Measurements from ENCODE around the gene DMAP1. TPM values are rescaled to one million over a fixed set of nuclear protein-coding genes. Genes with fewer than 3 reads are reported as not detected.

The DMAP1 gene
- total RNA-seq (ENCODE audit: unreplicated experiment): 87.9 TPM
- long read RNA-seq, full-length matches to known transcripts: 95 of 118 reads
- long read RNA-seq, partial matches to known transcripts: 8 of 118 reads
- long read RNA-seq, other reads (novel, unspliced or antisense): 15 of 118 reads

GRCh38 chr1:44213222-44214112 is at the start of gene DMAP1:
DMAP1 (plus strand) TSS chr1:44213471; CDS start chr1:44213754, 283 bp downstream.
- Mint-ChIP-seq H3K9me3 (ENCODE audit: unreplicated experiment) (no peaks in the 10 kb centered on the region), H3K27ac (ENCODE audit: unreplicated experiment) (peak within 1 kb of the TSS; percentile 74), H3K4me1 (ENCODE audit: unreplicated experiment) (peaks cover 24% of the 10 kb centered on the region), H3K36me3 (ENCODE audit: low read depth, unreplicated experiment) (peaks cover 29% of the 10 kb centered on the region), H3K4me3 (ENCODE audit: unreplicated experiment) (peak within 1 kb of the TSS; percentile 95), H3K27me3 (ENCODE audit: unreplicated experiment) (peaks cover 7% of the 10 kb centered on the region)
- TF ChIP-seq, protein P1, sequence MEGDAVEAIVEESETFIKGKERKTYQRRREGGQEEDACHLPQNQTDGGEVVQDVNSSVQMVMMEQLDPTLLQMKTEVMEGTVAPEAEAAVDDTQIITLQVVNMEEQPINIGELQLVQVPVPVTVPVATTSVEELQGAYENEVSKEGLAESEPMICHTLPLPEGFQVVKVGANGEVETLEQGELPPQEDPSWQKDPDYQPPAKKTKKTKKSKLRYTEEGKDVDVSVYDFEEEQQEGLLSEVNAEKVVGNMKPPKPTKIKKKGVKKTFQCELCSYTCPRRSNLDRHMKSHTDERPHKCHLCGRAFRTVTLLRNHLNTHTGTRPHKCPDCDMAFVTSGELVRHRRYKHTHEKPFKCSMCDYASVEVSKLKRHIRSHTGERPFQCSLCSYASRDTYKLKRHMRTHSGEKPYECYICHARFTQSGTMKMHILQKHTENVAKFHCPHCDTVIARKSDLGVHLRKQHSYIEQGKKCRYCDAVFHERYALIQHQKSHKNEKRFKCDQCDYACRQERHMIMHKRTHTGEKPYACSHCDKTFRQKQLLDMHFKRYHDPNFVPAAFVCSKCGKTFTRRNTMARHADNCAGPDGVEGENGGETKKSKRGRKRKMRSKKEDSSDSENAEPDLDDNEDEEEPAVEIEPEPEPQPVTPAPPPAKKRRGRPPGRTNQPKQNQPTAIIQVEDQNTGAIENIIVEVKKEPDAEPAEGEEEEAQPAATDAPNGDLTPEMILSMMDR (IDR thresholded peaks at IDR 0.05; ENCODE audit: unreplicated experiment): no peak
- DNase-seq (ENCODE audit: low spot score): peak; percentile 80

DNA sequence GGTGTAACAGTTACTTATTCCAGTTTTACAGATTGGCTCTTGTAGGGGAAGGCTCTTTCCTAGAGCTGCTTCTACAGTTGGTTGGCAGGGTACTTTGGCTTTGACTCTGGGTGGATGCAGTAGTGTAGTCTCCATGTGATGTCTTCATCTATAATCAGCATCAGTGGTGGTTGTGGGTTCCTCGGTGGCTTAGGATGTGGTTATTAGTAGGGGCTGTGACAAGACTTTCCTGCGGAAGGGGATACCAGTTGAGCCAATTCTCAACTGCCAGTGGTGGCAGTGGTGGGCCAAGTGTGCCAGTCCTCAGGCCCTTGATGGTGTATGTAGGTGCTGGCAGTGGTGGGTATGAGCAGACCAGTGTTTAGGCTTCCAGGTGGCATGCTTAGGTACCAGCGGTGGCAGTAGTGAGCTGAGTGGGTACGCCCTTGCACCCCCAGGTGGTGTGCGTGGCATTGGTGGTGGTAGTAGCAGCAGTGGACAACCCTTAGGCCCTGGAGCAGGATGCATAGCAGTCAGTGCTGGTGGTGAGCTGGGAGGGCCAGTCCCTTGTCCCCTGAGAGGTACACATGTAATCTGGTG is 44.7 kb upstream of the DMAP1 start:
- DNase-seq (ENCODE audit: low spot score): no peak
- peaks cover 8% of the 10 kb centered on the region for H3K27me3 Mint-ChIP-seq (ENCODE audit: unreplicated experiment)
- peaks cover 5% of the 10 kb centered on the region for H3K36me3 Mint-ChIP-seq (ENCODE audit: low read depth, unreplicated experiment)
- no peak overlapping the region for H3K4me3 Mint-ChIP-seq (ENCODE audit: unreplicated experiment)
- no peak overlapping the region for H3K27ac Mint-ChIP-seq (ENCODE audit: unreplicated experiment)
- H3K4me1 Mint-ChIP-seq (ENCODE audit: unreplicated experiment): no peaks in the 10 kb centered on the region
- TF ChIP-seq, protein P1 (IDR thresholded peaks at IDR 0.05; ENCODE audit: unreplicated experiment): no peak
- peaks cover 4% of the 10 kb centered on the region for H3K9me3 Mint-ChIP-seq (ENCODE audit: unreplicated experiment)

- Mint-ChIP-seq H3K4me1 (ENCODE audit: unreplicated experiment) (no peaks in the 10 kb centered on the region), H3K27me3 (ENCODE audit: unreplicated experiment) (peaks cover 8% of the 10 kb centered on the region)
These were observed 42.9 kb upstream of the DMAP1 start for GRCh38 chr1:44170281-44170823.

GRCh38 chr1:44174630-44175029 is 38.6 kb upstream of the DMAP1 start:
- no peak overlapping the region for H3K4me3 Mint-ChIP-seq (ENCODE audit: unreplicated experiment)
- peaks cover 13% of the 10 kb centered on the region for H3K9me3 Mint-ChIP-seq (ENCODE audit: unreplicated experiment)
- TF ChIP-seq, protein P1 (IDR thresholded peaks at IDR 0.05; ENCODE audit: unreplicated experiment): no peak
- peaks cover 2% of the 10 kb centered on the region for H3K27me3 Mint-ChIP-seq (ENCODE audit: unreplicated experiment)
- no peak for DNase-seq (ENCODE audit: low spot score)
- no peak overlapping the region for H3K27ac Mint-ChIP-seq (ENCODE audit: unreplicated experiment)
- H3K4me1 Mint-ChIP-seq (ENCODE audit: unreplicated experiment): no peaks in the 10 kb centered on the region
- H3K36me3 Mint-ChIP-seq (ENCODE audit: low read depth, unreplicated experiment): peaks cover 5% of the 10 kb centered on the region

More at GRCh38 chr1:44170281-44170823, 42.9 kb upstream of the DMAP1 start:
- peaks cover 13% of the 10 kb centered on the region for H3K9me3 Mint-ChIP-seq (ENCODE audit: unreplicated experiment)
- no peak for DNase-seq (ENCODE audit: low spot score)
- H3K27ac Mint-ChIP-seq (ENCODE audit: unreplicated experiment): no peak overlapping the region
- H3K4me3 Mint-ChIP-seq (ENCODE audit: unreplicated experiment): no peak overlapping the region
- TF ChIP-seq, protein P1 (IDR thresholded peaks at IDR 0.05; ENCODE audit: unreplicated experiment): no peak
- peaks cover 5% of the 10 kb centered on the region for H3K36me3 Mint-ChIP-seq (ENCODE audit: low read depth, unreplicated experiment)

Data from endothelial cell (in vitro differentiated cells).